LoVo (cell line): ENCODE results near the gene DNAJB8.

Experiments
- DNase-seq: peaks from one replicate; pipeline ENCODE4 v3.0.0-alpha.2; 2016; ENCODE audit warnings: low spot score

The DNAJB8 gene

GRCh38 chr3:128482666-128483656, 16.3 kb upstream of the DNAJB8 start:
- DNase-seq, result no peak

- DNase-seq, result no peak
These were observed 15.5 kb upstream of the DNAJB8 start for GRCh38 chr3:128482175-128482574.

- DNase-seq, result no peak
These were observed 14.8 kb upstream of the DNAJB8 start for GRCh38 chr3:128481438-128481942.

GRCh38 chr3:128480717-128481437, 14.2 kb upstream of the DNAJB8 start:
- DNase-seq, result no peak

- no peak for DNase-seq
These were observed 13.6 kb upstream of the DNAJB8 start for GRCh38 chr3:128480278-128480677.

- no peak for DNase-seq
These were observed 12.9 kb upstream of the DNAJB8 start for GRCh38 chr3:128479558-128480086.

GRCh38 chr3:128478576-128479506, 12.2 kb upstream of the DNAJB8 start:
- no peak for DNase-seq

GRCh38 chr3:128476659-128477058, 10.0 kb upstream of the DNAJB8 start:
- DNase-seq, result no peak

GRCh38 chr3:128475355-128475754, 8.7 kb upstream of the DNAJB8 start:
- no peak for DNase-seq

- DNase-seq, result no peak
These were observed 7.0 kb upstream of the DNAJB8 start for GRCh38 chr3:128473737-128474136.

GRCh38 chr3:128473180-128473519, 6.5 kb upstream of the DNAJB8 start:
- DNase-seq, result no peak

- no peak for DNase-seq
These were observed 5.9 kb upstream of the DNAJB8 start for GRCh38 chr3:128472449-128473179.

- no peak for DNase-seq
These were observed 5.0 kb upstream of the DNAJB8 start for GRCh38 chr3:128471720-128472119.

GRCh38 chr3:128471110-128471509, 4.4 kb upstream of the DNAJB8 start:
- no peak for DNase-seq

GRCh38 chr3:128470134-128470899, 3.6 kb upstream of the DNAJB8 start:
- no peak for DNase-seq

- no peak for DNase-seq
These were observed 2.9 kb upstream of the DNAJB8 start for GRCh38 chr3:128469556-128469955.

GRCh38 chr3:128468791-128469527, 2.3 kb upstream of the DNAJB8 start:
- no peak for DNase-seq

GRCh38 chr3:128468285-128468790, 1.6 kb upstream of the DNAJB8 start:
- no peak for DNase-seq

- no peak for DNase-seq
These were observed 2.0 kb downstream of the DNAJB8 start for GRCh38 chr3:128464702-128465101.
